RPMI8226 (cell line): ENCODE measurements around the gene PTX4.
"Not testable (repeated sequence)": the region's sequence is repeated elsewhere in the genome, so short reads cannot be mapped to it uniquely, and the experiment has no call there.

ENCODE experiments used
- DNase-seq: peaks from one replicate; pipeline ENCODE4 v3.0.0-alpha.2; 2015

PTX4 gene

GRCh38 chr16:1478937-1479336, 9.8 kb downstream of the PTX4 start:
- not testable (repeated sequence) for DNase-seq

DNA sequence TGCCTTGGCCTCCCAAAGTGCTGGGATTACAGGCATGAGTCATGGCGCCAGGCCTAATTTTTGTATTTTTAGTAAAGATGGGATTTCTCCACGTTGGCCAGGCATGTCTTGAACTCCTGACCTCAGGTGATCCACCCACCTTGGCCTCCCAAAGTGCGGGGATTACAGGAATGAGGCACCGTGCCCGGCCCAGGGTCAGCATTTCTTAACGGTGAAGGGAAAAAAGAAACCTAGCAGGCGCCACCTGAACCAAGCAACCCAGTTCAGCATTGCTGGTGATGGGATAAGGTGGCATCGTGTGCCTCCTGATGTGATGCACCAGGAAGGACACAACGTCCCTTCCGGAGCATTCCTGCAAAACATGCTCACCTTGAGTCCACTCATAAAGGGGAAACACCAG, 11.7 kb downstream of the PTX4 start:
- DNase-seq: no peak

- no peak for DNase-seq
Measured at GRCh38 chr16:1475552-1476114, 13.1 kb downstream of the PTX4 start.

GRCh38 chr16:1474796-1475551, 13.8 kb downstream of the PTX4 start, which contains the start of gene CLCN7:
Gene CLCN7 (minus strand): TSS chr16:1475028. CDS start chr16:1474974, 54 bp downstream.
- DNase-seq: peak; percentile 93

DNA sequence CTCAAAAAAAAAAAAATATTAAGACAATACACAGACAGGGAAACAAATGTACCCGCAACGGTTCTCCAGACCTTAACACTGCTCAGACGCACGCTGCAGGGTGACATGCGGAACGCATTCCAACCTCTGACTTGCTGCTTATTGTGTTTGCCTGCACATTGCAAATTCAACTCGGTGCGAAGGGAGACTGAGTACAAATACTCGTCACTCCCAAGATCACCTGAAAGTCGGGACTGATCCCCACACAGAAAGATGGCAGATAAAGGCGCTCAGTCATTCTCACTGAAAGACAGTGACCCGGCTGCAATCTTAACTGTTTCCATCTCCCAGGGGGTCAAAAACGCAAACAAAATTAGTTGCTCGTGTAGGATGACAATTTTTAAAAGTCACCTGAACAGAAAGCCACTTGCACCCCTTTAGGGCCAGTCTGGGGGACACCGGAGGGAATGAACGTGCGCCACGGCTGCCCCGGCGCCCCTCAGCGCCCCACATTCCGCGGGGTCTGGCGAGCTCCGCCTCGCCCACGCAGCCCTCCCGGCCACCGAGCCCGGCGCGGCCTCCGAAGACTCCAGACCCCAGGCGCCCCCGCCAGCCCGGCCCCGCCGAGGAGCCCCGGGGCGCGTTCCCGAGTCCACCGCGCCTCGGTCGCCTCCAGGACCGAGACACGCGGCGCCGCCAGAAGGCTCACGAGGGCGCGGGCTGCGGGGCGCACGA, 14.5 kb downstream of the PTX4 start:
- DNase-seq: no peak

DNA sequence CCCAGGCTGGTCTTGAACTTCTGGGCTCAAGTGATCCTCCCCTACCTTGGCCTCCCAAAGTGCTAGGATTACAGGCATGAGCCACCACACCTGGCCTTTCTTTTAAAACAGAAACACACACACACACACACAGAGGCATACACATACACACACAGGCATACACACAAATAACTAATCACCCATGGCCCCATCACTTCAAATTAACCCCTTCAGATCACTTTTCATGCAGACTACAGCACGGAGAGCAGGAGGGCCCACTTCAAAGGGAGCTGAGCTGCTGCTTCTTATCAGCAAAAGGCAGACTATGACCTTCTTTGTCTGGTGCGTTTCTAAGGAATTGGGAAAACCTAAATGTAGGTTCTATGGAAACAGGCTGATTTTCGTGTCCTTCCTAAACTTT, 15.8 kb downstream of the PTX4 start:
- no peak for DNase-seq

DNA sequence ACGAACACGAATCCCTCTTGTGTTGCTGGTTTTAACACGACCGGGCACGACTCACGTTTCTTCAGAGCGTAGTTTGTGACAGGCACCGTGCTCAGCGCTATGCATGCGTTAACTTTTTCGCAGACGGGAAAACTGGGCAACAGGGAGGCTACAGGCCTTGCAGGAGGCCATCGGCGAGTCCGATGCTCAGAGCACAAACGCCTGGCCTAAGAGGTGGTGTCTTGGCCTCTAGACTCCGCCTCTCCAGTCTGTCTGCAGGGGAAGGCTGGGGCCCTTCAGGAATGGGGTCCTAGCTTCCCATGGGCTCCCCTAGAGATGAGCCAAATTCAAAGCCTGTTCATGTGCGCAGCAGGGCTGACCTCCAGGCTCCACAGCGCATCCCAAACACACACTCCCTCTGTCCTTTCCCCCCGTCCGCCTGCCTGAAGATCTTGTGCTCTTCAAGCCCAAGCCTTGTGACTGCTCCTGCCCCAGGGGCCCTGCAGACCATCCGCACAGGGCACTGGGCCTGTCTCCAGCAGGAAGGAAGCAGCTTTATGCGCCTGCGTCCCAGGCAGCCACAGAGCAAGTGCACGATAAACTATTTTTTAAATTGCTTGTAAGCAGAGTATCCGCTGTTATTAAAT, 17.1 kb downstream of the PTX4 start:
- no peak for DNase-seq

GRCh38 chr16:1470481-1471251, 18.1 kb downstream of the PTX4 start:
- DNase-seq: no peak

GRCh38 chr16:1469693-1470201, 19.0 kb downstream of the PTX4 start:
- DNase-seq: no peak

- DNase-seq: not testable (repeated sequence)
Measured at GRCh38 chr16:1469141-1469540, 19.6 kb downstream of the PTX4 start.

DNA sequence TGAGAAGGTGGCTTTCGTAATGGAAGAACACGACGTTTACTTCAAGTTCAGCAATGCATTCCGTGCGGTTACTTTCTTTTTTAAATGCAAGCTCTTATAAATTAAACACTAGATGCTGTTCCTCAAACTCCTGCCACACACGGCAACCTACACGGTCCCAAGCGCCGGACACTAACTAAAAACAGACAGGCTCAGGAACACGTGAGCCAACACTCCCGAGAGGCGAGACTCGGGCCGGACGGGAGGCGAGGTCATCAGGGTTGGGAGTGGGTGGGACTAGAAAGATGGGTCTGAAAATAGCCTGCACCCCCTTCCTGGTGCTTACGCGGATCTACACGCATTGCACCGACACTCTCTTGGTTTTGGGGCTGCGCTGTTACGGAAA, 20.3 kb downstream of the PTX4 start:
- DNase-seq: no peak

DNA sequence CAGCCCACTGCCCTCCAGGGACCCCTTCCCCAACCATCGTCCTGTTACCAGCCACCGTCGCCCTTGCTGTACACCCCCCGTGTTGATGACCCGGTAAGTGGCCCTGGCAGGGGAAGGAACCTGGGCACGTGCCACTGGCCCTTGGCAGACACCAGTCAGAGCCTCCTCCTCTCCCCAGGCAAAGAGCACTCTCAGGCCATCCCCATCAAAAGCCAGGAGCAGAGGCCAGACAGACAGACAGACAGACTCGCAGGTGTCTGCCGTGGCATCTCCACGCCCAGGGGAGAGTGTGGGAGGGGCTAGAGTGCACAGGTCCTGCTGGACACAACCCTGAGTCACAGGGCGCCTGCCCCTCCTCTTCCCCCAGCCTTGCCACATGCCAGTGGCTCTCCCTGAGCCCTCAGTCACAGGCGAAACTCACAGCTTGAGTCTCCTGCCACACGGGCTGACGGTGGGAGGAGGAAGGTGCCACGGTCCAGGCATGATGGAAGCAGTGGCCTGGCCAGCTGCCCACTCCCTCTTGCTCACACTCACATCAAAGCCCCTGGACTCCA, 21.7 kb downstream of the PTX4 start:
- DNase-seq: peak; percentile 46

DNA sequence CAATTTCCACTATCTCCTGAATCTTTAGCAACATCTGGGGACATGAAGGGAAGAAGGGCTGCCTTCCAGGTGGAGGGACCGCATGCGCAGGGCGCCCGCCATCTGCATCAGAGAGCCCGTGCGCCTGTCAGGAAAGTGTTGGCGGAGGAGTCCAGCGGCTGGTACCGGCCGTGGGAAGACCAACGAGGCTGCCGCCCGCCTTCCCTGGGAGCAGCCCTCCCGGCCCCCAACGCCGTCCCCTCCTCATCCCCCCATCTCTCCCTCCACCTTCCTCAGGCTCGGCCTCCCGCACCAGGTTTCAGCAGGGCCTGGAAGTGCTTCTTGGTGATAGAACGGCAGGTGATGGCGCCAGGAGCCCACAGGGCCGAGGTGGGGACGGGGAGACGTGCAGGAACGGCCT, 22.7 kb downstream of the PTX4 start:
- DNase-seq: no peak

- DNase-seq: no peak
Measured at GRCh38 chr16:1465567-1465915, 23.2 kb downstream of the PTX4 start.

GRCh38 chr16:1464894-1465566, 23.7 kb downstream of the PTX4 start:
- DNase-seq: no peak

DNA sequence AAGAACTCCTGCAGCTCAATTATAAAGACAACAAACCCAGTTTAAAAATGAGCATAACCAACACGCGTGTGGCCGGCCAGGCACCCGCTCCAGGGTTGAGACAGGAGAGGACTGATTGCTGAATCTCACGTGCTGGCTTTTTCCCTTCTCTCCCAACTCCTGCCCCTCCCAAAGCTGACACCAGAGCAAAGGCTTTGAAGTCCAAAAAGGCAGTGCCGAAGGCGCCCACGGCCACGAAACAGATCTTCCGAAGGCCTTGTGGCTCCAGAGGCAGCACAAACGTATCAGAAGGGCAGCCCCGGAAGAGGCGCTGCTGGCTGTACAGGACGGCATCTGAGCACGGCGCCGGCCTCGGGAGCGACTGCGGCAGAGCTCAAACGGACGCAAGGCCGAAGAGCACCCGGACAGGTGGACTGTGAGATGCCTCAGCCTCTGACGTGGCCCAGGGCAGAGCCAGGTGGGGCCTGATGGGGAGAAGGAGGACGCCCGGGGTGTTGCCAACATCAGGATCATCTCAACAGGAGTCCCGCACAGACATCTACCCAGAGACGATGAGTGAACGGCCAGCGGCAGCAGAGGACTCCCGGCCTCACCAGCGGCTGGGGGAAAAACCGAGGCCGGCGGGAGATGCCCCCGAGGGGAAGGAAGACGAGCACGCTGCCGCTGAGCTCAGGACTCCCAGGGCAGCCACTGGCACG, 24.4 kb downstream of the PTX4 start:
- DNase-seq: no peak

DNA sequence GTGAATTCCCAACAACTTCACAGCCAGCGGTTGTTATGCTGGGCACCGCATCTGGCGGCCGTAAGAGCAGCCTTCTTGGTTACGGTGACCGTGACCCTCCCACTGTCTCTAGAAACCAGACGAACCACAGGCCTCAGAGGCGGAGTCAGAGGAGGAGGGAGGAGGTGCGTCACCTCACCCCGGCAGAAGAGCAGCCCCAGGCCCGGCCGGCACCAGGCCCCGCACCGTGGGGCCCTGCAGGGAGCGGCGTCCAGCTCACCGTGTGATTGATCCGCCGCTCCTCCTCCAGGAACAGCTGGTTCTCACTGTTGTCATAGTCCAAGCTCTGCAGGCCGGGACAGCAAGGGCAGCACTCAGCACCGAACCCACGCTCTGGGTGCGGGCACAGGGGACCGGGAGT, 27.6 kb downstream of the PTX4 start:
- DNase-seq: no peak

DNA sequence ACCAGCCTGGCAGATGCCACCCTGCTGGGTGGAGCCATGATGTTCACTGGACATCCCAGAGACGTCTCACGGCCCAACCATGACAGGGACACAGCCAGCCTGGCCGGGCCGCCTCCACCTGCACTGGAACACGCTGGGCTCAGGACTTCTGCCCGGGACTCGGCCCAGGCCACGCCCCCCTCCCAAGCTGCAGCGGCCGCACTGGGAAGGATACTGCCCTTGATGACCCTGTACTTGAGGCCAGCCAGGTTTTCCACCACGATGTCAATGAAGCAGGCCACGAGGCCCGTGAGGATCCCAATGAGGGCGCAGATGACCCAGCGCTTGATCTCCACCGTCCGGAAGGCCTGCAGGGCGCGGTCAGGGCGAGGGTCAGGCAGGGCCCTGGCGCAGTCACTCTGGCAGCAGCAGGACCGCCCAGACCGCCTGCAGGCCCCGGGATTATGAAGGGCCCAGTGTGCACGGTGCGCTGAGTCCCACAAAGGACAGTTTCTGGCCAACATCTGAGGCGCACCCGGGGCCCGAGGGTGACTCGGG, 28.1 kb downstream of the PTX4 start:
- no peak for DNase-seq

DNA sequence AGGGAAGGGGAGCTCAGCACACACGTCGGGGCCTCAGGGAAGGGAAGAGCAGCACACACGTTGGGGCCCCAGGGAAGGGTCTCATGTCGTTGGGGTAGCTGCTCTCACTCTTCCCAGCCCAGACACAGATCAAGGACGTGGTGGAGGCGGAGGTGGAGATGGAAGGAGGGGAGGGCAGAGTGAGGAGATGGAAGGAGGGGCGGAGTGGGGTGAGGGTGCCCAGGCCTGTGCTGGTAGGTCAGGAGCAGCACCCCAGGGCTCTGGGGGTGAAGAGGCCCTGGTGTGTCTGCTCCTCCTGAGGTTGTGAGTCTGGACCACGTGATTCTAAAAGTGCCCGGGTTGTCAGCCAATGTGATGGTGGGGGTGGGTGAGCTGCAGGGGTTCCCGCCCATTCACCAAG, 28.8 kb downstream of the PTX4 start:
- DNase-seq: no peak

DNA sequence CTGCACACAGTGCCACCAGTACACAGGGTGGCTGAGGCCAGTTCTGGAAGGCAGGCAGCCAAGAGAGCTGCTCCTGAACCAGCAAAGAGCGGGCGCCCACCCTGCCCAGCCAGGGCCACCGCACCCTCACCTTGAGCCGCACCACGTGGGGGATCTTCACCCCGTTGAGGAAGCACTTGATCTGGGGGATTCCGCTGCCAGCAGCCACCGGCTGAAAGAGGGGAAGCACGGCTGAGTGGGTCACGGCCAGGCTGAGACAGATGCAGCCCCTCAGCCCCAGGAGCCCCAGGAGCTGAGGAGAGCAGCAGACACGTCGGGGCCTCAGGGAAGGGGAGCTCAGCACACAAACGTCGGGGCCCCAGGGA, 29.8 kb downstream of the PTX4 start:
- DNase-seq: no peak
